ENCODE measurements around the gene MMP8.

DNA sequence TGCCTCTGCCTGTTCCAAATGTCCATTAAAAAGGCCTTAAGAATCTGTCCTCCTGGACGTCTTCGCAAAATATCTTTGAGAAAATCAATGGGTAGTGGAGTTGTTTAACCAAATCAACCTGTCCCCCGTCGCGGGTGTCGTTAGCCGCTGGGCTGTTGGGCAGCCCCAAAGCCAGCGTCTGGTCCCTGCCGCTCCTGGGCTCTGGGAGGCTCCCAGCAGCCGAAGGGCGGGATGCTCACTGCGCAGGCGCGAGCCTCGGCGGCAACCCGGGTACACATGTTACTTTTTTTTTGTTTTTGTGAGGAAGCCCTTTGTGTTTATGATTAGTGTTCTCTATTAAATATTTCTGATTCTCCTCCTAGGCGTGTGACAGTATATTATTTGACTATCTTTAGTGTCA lies 43.0 kb upstream of the MMP8 start:
- TF ChIP-seq CTCF (IDR thresholded peaks at IDR 0.05; ENCODE audit: low read length) (no peak), EZH2 (IDR thresholded peaks at IDR 0.05; ENCODE audit: borderline replicate concordance, low read length) (no peak)
